HG03103 (cell line): ENCODE data around the gene NEK5.
"Not testable (repeated sequence)": the region's sequence is repeated elsewhere in the genome, so short reads cannot be mapped to it uniquely, and the experiment has no call there.

Source experiments
- ATAC-seq: cut with Tn5 transposase; IDR thresholded peaks from one replicate; pipeline ENCODE4 v1.9.1; 2021; ENCODE audit warnings: low read depth; ENCODE audit not compliant: unreplicated experiment

Gene NEK5

GRCh38 chr13:52128714-52129700, at the start of gene NEK5:
TSS of gene NEK5 (minus strand) at chr13:52129073. CDS start at chr13:52127482, 1,591 bp downstream.
- peak; percentile 64 for ATAC-seq

GRCh38 chr13:52177276-52177675, 48.4 kb upstream of the NEK5 start:
- ATAC-seq, result no peak

DNA sequence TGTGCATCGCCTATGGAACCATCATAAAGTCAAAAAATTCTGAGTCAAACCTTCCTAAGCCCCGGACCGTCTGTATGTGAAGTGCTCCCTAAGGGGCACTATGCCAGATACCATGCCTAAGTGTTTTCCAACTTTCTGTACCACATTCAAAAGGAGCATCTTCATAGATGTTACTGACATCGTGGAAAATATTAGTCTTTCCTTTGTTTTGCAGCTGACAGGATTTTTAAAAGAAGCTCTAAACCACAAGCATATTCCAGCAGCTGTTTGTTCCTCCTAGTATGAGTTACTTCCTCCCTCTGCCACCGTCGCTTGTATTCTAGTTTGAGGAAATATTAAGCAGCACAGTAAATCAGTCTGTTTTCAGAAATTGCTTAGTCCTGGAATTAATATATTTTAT, 45.1 kb upstream of the NEK5 start:
- not testable (repeated sequence) for ATAC-seq

DNA sequence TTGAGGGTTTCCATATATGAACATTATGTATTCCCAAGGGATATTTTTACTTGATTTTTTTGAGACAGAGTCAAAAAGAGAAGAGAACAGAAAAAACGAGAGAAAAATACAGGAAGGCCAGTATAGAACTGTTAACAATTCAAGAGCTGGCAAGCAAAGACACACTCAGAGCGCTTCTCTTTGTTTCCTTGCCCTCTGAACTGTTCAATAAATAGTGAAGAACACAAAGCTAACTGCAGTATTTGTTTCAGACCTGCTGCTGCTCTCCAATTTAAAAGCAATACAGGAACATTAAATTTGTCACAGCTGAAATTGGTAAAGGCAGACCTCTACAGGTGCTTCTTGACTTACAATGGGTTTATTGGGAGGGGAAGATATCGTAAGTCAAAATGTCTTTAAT, 44.5 kb upstream of the NEK5 start:
- no peak for ATAC-seq

GRCh38 chr13:52171686-52172085, 42.8 kb upstream of the NEK5 start:
- ATAC-seq, result not testable (repeated sequence)

GRCh38 chr13:52170828-52171391, 42.0 kb upstream of the NEK5 start:
- not testable (repeated sequence) for ATAC-seq

DNA sequence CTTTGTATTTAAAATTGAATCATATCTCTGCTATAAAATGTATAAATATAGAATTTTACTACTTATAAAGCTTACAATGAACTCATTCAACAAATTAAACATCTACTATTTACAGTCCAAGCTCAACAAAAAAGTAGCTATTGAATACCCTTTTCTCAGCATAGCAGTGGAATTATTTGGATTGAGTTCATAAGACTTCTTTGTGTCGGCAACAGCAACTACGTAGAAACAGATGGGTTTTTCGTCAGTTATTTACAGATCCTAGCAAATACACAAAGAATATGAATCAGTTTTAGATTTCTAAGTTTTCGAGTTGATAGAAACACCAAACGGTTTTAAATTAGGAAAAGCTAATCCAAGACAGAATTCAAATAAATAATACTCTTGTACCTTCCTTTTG, 41.0 kb upstream of the NEK5 start:
- no peak for ATAC-seq

DNA sequence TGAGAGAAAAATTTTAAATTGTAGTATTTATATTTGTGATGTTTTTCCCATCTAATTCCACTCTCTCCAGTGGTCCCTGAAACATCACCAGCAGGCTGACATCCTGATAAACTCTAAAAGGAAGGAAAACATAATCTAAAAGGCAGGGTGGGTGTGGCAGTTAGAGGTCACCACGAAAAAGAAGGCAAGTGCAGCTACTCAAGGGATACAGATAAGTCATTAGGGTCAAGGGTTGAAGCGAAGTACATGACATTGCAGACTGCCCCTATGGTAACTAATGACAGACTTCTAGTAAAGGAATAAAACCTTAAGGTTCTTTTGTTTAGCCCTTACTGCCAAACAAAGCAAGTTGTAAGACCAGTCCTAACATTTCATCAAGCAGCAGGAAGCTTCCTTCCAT, 36.5 kb upstream of the NEK5 start:
- no peak for ATAC-seq

GRCh38 chr13:52164989-52165388, 36.1 kb upstream of the NEK5 start:
- no peak for ATAC-seq

- ATAC-seq, result not testable (repeated sequence)
These were observed 35.0 kb upstream of the NEK5 start for GRCh38 chr13:52163878-52164277.

DNA sequence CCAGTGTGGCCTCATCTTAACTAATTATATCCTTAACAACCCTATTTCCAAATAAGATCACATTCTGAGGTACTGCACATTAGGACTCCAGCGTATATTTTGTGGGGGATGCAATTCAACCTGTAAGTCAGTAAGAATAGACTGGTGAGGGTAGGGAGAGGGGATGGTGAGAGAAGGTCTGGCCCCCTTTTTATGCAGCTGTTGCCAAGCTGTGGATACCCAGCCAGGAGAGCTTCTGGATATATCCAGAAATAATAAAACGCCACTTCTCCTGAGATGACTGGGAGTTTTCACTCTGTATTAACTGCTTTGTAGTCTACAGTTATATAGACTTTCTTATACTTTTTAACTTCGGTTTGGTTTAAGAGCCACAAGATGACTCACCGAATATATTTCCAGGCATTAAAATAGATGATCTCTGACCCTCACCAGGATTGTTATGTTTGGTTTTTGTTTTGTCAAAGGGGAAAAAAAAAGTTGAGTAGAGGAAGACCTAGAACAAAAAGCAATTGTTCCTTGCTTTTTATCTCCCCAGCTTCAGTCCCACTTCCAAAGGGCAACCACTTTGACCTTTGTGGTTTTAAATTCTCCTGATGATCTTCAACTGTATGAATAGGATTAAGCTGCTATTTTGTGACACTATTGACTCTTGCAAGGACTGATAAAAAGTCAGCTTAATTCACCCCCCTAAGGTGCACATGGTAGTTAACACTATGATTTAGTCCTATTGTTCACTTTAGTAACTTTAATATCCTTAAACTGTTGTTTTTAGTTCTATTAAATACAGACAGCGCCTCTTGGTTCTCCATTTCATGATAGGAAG, 33.6 kb upstream of the NEK5 start:
- no peak for ATAC-seq

DNA sequence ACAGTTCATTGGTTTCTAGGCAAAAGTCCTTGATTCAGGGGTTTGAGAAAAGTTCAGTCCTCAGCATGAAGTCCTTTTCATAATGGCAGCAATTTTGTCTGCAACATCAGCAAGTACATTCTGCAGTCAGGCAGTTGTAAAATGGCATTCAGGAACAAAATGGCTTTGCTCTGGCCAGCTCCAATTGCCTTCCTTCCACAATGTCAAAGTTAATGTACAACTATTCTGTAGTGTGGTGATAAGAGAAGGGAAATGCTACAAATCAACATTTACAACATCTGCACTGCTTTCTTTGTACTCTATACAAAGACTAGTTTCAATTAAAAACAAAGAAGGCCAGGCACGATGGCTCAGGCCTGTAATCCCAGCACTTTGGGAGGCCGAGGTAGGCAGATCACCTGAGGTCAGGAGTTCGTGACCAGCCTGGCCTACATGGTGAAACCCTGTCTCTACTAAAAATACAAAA, 32.3 kb upstream of the NEK5 start:
- no peak for ATAC-seq

DNA sequence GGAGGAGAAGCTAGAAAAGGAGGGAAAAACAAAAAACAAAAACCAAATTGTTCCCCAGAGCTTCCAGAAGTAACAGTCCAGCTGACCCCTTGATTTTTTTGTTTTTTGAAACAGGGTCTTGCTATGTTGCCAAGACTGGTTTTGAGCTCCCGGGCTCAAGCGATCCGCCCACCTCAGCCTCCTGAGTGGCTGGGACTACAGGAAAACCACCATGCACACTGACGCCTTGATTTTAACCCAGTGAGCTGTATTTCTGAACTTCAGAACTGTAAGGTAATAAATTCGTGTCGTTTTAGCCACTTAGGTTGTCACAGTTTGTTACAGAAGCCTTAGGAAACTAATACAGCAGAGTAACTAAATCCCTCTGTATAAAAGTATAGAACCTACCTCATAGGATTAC, 31.6 kb upstream of the NEK5 start:
- ATAC-seq, result no peak

GRCh38 chr13:52160053-52160452, 31.2 kb upstream of the NEK5 start:
- ATAC-seq, result no peak

DNA sequence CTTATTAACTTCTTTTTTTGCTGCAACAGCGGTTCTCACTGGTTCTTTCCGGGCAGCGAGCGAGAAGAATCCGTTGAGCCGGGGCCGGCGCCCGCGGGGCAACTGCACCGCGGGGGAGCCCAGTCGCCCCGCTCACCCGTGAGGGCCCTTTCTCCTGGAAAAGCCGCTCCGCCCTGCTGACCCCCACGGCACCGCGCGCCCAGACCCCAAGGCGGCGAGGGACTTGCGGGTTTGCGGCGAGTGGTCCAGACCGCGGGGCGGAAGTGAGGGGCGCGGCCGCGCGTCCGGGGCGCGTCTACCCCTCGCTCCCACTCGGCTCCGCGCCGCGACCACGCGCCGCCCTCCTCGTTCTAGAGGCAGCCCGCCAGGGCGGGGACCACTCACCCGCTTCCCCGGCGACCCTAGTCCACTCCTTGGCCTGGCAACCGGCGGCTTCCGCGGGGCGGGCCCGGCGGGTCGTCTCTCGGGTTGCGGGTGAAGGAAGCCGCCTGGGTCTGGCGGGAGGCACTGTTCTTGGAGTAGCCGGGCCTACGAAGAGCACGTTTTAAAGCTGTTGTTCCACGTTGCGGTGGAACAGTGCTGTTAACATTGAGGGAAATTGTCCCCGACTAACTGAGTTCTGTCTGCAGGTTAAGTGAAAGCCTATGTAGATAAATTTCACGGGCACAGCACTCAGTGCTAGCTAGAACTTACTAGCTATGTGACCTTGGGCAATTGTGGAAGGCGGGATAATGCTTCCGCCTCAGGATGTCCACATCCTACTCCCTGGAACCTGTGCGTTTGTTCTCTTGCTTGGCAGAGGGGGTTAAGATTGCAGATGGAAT, 30.5 kb upstream of the NEK5 start, which contains the start of gene NEK3:
NEK3 (minus strand) TSS at position 439 of the 824 bp plus-strand sequence. CDS start 3,406 bp downstream, outside the sequence.
- ATAC-seq, result peak; percentile 74

DNA sequence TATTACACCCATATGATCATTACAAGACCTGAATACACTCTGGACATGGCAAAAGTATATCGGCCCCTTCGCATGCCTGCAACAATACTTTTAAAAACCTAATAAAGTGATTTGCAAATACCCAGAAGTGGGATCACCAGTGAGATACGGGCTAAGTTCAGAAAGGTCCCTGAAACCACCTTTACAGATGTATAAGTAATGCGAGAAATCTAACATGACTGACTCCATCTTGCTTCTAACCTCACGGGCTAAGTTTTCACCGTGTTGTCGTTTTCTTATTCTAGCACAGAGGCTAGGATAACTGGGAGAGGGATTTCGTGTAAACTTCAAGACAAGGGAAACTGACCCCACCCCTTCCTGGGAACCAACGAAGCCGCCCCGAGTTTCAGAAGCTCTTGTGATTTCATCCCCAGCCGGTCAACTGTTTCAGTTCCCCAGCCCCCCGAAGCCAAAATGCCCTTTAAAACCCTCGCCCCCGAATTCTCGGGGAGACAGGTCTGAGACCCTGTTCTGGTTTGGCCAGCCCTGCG, 29.8 kb upstream of the NEK5 start:
- no peak for ATAC-seq

DNA sequence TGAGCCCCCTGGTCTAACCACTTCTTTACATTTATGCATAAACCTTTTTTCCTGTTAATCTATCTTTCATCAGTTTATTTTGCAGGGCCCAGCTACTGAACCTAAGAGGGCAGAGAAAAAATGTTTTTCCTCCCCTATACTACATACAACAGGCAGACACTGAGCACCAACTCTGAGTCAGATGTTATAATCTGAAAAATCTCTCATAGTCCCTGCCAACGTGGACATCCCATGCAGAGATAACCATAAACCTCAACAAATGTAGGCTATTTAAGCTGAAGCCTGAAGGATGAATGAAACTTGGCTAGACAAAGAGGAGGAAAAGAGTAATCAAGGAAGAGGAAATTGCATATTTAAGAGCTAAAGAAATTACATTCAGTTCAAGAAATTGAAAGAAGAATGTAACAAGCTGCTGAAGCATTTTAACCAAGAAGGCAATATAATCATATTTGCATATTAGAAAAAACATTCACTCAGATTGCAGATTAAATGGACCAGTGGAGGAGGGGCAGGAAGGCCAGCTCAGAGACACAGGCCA, 27.9 kb upstream of the NEK5 start:
- ATAC-seq, result no peak

DNA sequence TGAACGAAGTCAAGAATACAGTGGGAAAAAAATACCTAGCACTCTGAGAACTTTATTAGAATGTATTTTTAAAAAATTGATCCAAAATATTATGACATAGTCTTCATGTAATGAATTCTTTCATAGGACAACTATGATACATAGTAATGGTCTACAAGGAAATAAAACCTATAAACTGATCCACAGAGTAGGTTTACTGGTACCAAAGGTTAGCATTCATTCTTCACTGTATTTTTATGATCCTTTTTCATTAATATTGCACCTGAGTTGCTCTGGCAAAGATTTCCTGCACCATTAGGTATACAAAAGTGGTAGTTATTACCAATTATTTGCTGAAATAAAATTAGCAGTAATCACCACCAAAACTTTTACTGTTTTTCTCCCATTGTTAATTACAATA, 26.3 kb upstream of the NEK5 start:
- no peak for ATAC-seq

DNA sequence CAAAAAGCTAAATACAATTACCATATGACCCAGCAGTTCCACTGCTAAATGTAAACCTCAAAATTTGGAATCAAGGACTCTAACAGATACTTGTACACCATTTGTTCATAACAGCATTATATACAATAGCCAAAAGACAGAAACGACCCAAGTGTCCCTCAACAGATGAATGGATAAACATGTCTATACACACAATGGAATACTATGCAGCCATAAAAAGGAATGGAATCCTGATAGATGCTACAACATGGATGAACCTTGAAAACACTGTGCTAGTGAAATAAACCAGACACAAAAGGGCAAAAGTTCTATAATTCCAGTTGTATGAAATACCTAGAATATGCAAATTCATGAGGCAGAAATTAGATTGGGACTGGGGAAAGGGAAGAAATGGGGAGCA, 18.4 kb upstream of the NEK5 start:
- no peak for ATAC-seq
